Measurements from ENCODE around the gene TCERG1L.
"Not testable (repeated sequence)": the region's sequence is repeated elsewhere in the genome, so short reads cannot be mapped to it uniquely, and the experiment has no call there.

Gene TCERG1L

DNA sequence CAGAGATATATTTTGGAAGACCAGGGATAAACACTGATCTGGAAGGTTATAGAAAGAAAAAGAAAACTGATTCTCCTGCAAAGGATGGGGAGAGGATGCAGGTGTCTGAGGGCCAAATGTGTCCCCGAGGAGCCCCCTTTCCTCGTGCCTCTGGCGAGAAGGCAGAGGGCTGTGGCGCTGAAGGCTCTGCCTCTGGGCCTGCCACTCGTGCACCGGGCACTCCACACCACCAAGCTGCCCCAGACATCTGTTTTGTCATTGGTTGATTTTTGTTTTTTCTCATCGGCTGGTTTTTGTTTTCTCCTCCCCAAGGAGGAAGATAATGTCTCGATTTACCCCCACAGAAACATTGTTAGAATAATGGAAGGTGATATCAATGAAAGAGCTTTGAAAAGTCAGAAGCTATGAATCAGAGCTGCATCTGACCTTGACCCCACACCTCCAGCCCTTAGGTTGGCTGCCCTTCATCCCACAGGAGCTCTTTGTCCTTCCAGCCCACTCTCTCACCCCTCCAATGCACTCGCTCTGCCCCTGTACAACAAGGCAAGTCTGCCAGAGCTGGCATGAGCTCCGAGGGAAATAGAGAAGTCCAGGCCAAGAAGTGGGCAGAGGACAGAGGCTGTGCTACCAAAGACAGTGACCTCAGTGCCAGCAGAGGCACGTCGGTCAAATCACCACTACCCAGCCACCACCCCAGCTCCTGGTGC is 124.8 kb downstream of the TCERG1L start:
- no peak for DNase-seq (ENCODE audit: low spot score)

DNA sequence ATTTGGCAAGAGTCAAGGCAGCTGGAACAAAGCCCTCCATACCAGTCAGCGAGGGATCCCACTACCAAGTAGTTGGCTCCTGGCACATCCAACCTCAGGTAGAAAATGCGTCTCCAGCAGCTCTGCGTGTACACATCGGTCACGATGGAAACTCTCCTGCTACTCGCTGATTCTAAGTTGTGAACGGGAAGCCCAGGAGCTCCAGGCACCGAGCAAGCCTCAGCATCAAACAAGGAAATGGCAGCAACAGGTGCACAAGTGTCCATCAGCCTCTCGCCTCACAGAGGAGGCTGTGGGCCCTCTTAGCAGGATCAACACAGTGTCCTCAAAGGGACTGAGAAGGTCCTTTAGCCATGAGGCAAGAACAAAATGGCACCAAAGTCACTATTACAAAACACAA is 127.0 kb downstream of the TCERG1L start:
- DNase-seq (ENCODE audit: low spot score), result no peak

DNA sequence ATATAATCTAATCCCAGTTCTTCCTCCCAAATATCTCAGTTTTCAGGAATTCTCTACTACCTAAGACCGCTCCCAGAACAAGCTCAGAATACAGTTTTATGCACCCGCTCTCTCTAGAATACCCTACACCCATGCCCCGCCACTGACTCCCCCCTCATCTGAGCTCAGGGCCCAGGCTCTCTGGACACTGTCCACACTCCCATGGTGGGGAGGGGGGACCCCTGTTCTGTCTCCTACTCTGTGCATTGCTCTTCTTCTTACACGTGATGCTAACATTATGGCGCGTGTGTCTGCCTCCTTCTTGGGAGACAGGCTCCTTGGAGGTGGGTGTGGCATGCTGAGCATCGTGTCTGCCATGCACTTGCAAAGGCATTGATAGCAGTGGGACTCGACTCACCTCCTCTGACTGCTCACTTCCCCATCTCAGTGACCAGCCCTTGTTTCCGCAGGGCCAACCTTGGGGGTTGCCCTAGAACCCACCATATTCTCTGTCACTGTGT is 127.9 kb downstream of the TCERG1L start:
- no peak for DNase-seq (ENCODE audit: low spot score)

DNA sequence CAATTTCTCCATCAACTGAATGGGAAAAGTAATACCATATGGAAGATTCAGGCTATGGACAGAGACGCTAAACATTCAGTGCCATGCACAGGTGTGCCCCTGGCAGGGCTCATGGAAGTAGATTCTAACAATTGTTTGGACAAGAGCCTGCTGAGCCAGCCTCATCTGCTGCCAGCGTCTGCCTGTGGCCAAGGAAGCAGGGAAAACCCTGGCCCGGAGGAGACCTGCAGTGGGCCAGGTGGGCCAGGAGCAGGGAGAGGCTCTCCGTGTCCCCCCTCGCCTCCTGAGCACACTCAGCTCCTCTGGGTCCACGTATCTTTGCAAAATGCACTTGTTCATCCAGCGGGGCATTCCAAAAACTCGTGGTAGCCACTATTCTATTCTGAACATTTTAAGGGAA is 130.1 kb downstream of the TCERG1L start:
- no peak for DNase-seq (ENCODE audit: low spot score)

DNA sequence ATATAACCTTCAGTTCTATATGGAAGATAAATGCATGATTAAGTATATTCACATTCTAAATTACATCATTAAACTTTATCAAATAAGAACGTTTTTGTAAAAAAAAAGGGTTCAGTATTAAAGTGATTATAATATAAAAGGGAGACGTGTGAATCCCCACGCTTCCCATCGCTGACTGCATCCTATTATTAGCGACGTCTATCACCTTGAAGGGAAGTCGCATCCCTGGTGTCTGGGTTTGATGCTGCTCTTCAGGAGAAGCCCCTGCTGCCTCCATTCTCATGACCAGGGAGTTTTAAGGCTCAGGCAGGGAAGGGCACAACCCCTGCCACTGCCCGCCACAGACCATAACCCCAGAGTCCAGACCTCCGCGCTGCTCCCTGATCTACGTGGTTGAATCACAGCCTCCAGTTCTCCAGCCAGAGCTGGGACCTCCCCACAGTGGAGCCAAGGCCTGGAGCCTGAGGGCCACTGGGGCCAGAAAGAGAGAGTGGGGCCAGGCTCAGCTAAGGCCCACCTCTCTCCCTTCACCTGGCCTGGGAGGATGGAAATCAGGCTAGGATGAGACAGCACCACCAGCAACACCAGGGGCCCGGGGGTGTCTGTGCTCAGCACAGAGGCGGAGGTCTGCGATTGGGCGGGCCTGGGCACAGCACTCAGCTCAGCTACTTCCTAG is 130.6 kb downstream of the TCERG1L start:
- no peak for DNase-seq (ENCODE audit: low spot score)

DNA sequence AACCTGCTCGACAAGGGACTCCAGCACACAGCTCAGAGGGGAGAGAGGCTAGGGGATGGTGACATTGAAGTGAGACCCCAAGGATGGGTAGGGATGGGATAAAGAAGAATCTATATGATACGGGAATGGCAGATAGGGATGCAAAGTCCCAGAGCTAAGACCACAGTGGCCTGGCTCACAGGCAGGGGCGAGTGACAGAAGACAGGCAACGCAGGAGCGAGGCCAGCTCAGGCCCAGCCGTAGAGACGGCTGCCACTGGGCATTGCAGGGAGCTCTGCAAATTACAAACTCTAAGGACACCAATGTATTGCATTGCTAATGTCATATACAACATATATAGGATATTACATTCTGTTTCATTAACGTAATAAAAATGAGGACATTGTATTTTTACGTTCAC is 131.4 kb downstream of the TCERG1L start:
- no peak for DNase-seq (ENCODE audit: low spot score)

GRCh38 chr10:131179361-131179760 is 132.2 kb downstream of the TCERG1L start:
- no peak for DNase-seq (ENCODE audit: low spot score)

GRCh38 chr10:131178521-131179331 is 132.8 kb downstream of the TCERG1L start:
- DNase-seq (ENCODE audit: low spot score), result no peak

DNA sequence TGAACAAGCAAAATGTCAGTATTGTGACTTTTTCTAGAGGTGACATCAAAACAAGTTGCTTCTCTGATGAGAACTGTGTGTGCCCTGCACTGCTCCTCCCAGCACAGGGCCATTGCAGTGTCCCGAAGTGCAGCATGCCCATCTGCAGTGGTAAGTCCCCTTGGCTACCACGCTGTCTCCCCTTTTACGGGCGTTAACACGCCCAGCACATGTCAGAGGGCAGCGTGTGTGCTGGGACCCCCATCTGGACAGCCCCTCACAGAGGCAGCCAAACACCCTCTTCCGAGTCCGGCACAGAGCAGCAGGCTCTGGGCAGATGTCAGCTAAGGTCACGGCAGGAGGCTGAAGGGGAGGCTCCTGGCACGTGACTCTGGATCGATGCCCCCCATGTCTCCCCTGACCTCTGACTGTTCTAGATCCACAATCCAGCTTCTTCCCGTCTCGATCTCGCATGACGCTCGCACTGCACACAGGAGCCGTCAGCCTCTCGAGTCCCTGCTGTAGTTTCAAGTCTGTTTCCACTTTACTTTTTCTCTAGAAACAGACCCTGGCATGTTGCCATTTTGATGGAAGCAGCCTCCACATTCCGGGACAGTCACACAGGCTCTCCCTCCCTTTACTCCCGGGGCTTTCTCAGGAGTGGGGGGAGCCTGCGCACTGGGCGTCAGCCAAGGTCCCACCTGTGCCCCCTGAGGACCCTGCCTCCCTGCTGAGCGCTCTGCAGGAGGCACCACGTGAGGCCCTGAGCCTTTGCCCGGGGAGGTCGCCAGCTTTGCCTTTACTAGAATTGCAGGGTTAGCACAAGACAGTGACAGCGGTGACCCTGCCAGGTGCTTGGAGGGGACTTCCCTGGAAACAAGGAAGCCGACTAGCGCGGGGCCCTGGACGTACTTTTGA is 133.8 kb downstream of the TCERG1L start:
- DNase-seq (ENCODE audit: low spot score), result no peak

DNA sequence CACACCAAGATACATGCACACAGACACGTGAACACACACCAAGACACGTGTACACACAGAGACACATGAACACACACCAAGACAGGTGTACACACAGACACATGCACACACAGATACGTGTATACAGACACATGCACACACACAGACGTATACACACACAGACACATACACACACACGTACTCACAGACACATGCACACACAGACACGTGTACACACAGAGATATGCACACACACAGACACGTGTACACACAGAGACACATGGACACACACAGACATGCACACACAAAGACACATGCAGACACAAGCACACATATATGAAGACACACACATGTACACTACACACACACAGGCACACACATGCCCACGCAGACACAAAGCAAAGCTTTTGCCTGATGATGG is 134.6 kb downstream of the TCERG1L start:
- DNase-seq (ENCODE audit: low spot score), result no peak

DNA sequence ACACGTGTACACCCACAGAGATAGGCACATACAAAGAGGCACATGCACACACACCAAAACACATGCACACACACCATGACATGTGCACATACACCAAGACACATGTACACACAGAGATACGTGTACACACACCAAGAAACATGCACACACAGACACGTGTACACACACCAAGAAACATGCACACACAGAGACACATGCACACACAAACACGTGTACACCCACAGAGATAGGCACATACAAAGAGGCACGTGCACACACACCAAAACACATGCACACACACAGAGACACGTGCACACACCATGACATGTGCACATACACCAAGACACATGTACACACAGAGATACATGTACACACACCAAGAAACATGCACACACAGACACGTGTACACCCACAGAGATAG is 135.2 kb downstream of the TCERG1L start:
- DNase-seq (ENCODE audit: low spot score), result not testable (repeated sequence)

GRCh38 chr10:131175891-131176290 is 135.6 kb downstream of the TCERG1L start:
- DNase-seq (ENCODE audit: low spot score), result no peak

DNA sequence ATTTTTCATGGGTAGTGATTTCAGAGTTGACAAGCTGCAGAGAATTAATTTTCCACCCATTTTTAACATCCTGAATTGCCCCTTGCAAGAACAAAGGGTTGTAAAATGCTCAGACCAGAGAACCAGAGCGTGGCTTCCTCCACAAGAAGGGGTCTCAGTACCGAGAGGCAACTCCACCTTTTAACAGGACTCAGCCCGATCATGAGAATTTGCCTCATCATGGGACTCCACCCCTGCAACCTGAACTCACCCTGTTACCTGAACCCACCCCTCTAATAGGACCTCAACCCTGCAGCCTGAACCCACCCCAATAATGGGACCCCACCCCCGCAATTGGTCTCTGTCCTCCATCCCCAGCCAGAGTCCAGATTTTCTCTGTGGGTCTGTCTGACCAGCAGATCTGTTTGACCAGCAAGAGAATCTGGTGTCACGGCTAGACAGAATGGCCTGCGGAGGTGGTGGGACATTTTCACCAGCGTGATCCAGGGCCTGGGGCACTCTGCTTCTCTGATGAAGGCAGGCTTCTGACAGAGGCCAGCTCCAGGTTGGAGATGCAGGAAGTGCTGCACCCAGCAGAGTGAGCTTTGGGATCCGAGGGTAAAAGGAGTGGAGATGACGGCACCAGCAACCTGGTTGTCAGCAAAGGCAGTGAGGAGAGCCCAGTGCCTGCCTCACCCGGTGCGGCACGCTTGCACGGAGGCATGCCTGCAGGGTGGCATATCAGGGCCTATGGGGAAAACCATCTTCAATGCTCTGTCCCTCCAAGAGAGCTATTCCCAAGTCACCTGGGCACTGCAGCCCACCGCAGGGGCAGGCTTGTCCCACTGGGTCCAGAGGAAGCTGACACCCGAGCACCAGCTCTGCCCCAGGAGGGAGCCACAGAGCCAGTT is 136.6 kb downstream of the TCERG1L start:
- no peak for DNase-seq (ENCODE audit: low spot score)

DNA sequence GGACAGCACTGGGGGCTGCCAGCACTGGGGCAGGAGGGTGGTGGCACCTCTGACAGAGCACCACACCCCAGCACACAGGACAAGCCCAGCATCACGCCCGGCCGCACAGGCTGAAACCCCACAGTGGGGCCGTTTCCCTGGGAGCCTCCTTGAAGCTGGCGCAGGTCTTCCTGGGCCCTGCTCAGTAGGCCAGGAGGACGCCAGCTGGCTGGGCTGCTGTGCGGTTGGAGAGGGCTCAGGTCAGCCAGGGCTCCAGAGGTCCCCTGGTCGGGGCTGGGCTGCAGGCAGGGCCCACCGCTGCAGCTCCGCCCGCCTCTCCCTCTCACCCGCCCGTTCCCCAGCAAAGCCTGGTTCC is 137.3 kb downstream of the TCERG1L start:
- DNase-seq (ENCODE audit: low spot score), result no peak

GRCh38 chr10:131173484-131174210 is 137.9 kb downstream of the TCERG1L start:
- DNase-seq (ENCODE audit: low spot score), result no peak

GRCh38 chr10:131172433-131172832 is 139.1 kb downstream of the TCERG1L start:
- no peak for DNase-seq (ENCODE audit: low spot score)

- no peak for DNase-seq (ENCODE audit: low spot score)
Observed at GRCh38 chr10:131169146-131169545, 142.4 kb downstream of the TCERG1L start.

DNA sequence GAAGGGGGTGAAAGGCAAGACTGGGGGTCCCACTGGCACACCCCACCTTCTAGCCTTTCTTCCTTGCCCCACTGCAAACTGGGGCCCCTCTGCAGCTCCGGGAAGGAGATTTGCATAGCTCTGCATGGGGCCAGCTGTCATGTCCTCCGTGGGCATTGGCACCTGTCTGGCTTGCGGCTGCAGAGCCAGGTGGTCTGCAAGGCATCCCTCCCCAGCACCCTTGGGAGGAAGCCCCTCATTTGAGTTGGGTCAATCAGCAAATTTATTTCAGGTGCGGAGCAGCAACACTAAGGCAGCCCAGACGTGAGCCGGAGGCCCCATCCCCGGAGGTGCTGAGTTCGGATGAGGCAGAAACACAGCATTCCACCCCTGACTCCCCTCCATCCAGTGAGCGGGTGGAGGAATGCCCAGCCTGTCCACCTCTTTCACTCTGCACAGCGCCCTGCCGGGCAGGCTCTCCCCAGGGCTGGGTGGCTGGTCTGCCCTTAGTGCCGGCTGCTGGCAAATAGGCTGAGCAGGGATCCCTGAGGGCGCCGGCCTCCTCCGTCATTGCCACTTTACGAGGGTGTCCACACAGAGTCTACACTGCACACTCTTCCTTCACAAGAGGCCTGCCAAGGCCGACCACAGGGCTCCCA is 143.2 kb downstream of the TCERG1L start:
- DNase-seq (ENCODE audit: low spot score), result no peak

DNA sequence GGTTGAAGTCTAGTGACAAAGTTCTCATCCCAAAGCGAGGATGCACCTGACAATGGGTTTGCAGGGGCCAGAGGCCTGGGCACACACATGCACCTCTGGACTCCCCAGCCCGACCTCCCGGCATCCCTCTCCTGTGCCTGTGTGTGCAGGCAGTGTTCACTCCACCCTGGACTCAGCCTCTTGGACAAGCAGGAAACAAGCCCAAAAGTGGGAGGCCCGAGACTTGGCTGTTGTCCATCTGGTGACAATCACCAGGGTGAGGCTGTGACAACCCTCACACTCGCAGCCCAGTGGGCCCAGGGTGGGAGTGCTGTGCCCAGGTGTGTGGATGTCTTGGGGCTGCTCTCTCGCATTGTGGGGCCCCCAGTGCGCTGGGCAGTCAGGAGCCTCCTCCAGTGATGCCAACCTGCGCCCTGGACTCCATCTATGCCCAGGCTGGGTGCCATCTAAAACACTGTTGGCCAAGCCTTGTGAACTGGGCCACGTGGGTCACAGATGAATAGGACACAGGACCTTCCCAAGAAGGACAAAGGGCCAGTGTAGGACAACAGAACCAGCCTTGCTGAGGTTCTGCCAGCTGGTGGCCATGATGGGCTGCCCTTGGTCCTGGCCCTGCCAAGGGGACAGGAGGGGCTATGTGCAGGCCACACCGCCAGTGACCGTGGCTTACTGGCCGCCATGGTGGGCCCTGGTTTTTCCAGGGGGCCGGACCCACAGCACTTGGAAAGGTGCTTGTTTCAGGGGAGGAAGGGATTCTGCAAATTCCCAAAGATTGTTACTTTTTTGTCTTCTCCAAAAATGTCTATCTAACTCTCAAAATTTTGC is 144.3 kb downstream of the TCERG1L start:
- no peak for DNase-seq (ENCODE audit: low spot score)
